K562 (cell line): ENCODE data around the gene YARS1. TPM values are rescaled to one million over a fixed set of nuclear protein-coding genes. Genes with fewer than 3 reads are reported as not detected.

Source experiments
- CBFA2T3 ChIP-seq: fragments of 450-650 bp; IDR thresholded peaks from 2 replicates; pipeline ENCODE4 v1.6.1; 2017
- CCNT2 ChIP-seq: IDR thresholded peaks from 2 replicates; pipeline ENCODE4 v1.6.1; 2011; ENCODE audit warnings: borderline replicate concordance, low read depth, mild to moderate bottlenecking, moderate library complexity, mixed read lengths, low read length; ENCODE audit not compliant: insufficient read length; ENCODE audit errors: extremely low read depth
- CREM ChIP-seq: IDR thresholded peaks from 2 replicates; pipeline ENCODE4 v1.6.1; 2014; ENCODE audit warnings: antibody characterized with exemption, low read depth
- FOSL1 ChIP-seq: fragments of 200-800 bp; sonication (Bioruptor generic); conservative IDR thresholded peaks from 2 replicates; pipeline ENCODE4 v1.6.1; 2016; ENCODE audit warnings: missing genetic modification characterization, missing compliant biosample characterization
- FOXM1 ChIP-seq, 2 experiments: fragments of 450-650 bp in 1 of 2; sonication (generic) in 1 of 2; formaldehyde crosslinking in 1 of 2; IDR thresholded peaks; 2 replicates each; pipeline versions ENCODE4 v1.6.1 to v1.9.0; 2017 to 2022; ENCODE audit warnings: low read depth in 2 of 2, mild to moderate bottlenecking in 2 of 2, missing genetic modification reagents in 1 of 2, moderate library complexity in 1 of 2
- FOXP1 ChIP-seq: sonication (generic); formaldehyde crosslinking; IDR thresholded peaks from 2 replicates; pipeline ENCODE4 v1.8.0; 2022; ENCODE audit warnings: mild to moderate bottlenecking, missing genetic modification reagents
- GABPA ChIP-seq: fragments of 200-800 bp; sonication (Bioruptor generic); conservative IDR thresholded peaks from 2 replicates; pipeline ENCODE4 v1.6.1; 2016; ENCODE audit warnings: low read depth, missing genetic modification characterization, missing compliant biosample characterization
- GMEB1 ChIP-seq: fragments of 250-450 bp; sonication (Bioruptor Pico); IDR thresholded peaks from 2 replicates; pipeline ENCODE4 v1.4.0; 2020; ENCODE audit warnings: mild to moderate bottlenecking
- HDAC2 ChIP-seq: fragments of 450-650 bp; IDR thresholded peaks from 2 replicates; pipeline ENCODE4 v1.6.1; 2016; ENCODE audit warnings: mild to moderate bottlenecking
- LEF1 ChIP-seq: fragments of 450-650 bp; IDR thresholded peaks from 2 replicates; pipeline ENCODE4 v1.6.1; 2016; ENCODE audit warnings: mild to moderate bottlenecking
- MAFG ChIP-seq: fragments of 450-650 bp; conservative IDR thresholded peaks from 2 replicates; pipeline ENCODE4 v1.6.1; 2016; ENCODE audit warnings: missing genetic modification characterization, missing compliant biosample characterization
- NCOA4 ChIP-seq: fragments of 450-650 bp; IDR thresholded peaks from 2 replicates; pipeline ENCODE4 v1.6.1; 2018; ENCODE audit warnings: mild to moderate bottlenecking; ENCODE audit not compliant: partially characterized antibody
- PPARD ChIP-seq: fragments of 250-450 bp; sonication (Bioruptor Pico); IDR thresholded peaks from 2 replicates; pipeline ENCODE4 v1.8.0; 2022; ENCODE audit warnings: inconsistent platforms, mild to moderate bottlenecking, moderate library complexity
- SP1 ChIP-seq: sonication (generic); formaldehyde crosslinking; IDR thresholded peaks from 2 replicates; pipeline ENCODE4 v1.8.1; 2022; ENCODE audit warnings: mild to moderate bottlenecking, missing genetic modification reagents
- TAF1 ChIP-seq: IDR thresholded peaks from 2 replicates; pipeline ENCODE4 v1.6.1; 2011; ENCODE audit warnings: mild to moderate bottlenecking, low read length, moderate library complexity; ENCODE audit not compliant: insufficient read depth, control insufficient read depth, severe bottlenecking; ENCODE audit errors: extremely low read depth
- ZNF253 ChIP-seq: fragments of 250-450 bp; sonication (Bioruptor Pico); conservative IDR thresholded peaks from 2 replicates; pipeline ENCODE4 v1.6.1; 2021; ENCODE audit warnings: mild to moderate bottlenecking
- ZNF347 ChIP-seq: fragments of 450-650 bp; formaldehyde crosslinking; IDR thresholded peaks from 2 replicates; pipeline ENCODE4 v1.4.0; 2020; ENCODE audit warnings: low read depth, mild to moderate bottlenecking, moderate library complexity
- ZNF408 ChIP-seq: fragments of 250-450 bp; sonication (Bioruptor Pico); IDR thresholded peaks from 2 replicates; pipeline ENCODE4 v1.4.0; 2020; ENCODE audit warnings: low read depth, mild to moderate bottlenecking, moderate library complexity
- ZNF512 ChIP-seq: IDR thresholded peaks from 2 replicates; pipeline ENCODE4 v1.6.1; 2016; ENCODE audit warnings: missing genetic modification characterization, missing compliant biosample characterization
- polyA plus RNA-seq, 8 experiments: library from polyadenylated mRNA; depleted of rRNA in 4 of 8; stranded (reverse) in 5 of 8; unstranded in 3 of 8; fragments of >200 nt; fragmentation: Nextera tagmentation in 2 of 8; fragmentation: Illumina TruSeq in 1 of 8; extraction: Ambion mirVana in 2 of 8; extraction: Trizol in 1 of 8; gene quantifications; 2 replicates each; pipeline versions ENCODE4 v1.2.1 to v1.2.3, GENCODE V29; 2011 to 2014; ENCODE audit warnings: inconsistent platforms in 1 of 8, missing spikeins in 1 of 8
- total RNA-seq, 7 experiments: library from RNA; depleted of rRNA in 6 of 7; stranded (reverse); fragments of >200 nt in 6 of 7; fragmentation: Illumina TruSeq in 2 of 7; extraction: Trizol in 2 of 7; gene quantifications; 2 replicates each; pipeline versions ENCODE4 v1.2.1 to v1.2.3, GENCODE V29; 2011 to 2021; ENCODE audit warnings: low replicate concordance in 1 of 7
- TF ChIP-seq, protein P1 (sequence below): fragments of 250-450 bp; sonication (Bioruptor Pico); IDR thresholded peaks from 2 replicates; pipeline ENCODE4 v1.4.0; 2020

YARS1 gene
- total and polyA plus RNA-seq, 9 of the 15 experiments (the other 6 are each of a cell fraction or from before 2014, with no cell fraction given) = 66.2 to 336 (median 201) TPM

DNA sequence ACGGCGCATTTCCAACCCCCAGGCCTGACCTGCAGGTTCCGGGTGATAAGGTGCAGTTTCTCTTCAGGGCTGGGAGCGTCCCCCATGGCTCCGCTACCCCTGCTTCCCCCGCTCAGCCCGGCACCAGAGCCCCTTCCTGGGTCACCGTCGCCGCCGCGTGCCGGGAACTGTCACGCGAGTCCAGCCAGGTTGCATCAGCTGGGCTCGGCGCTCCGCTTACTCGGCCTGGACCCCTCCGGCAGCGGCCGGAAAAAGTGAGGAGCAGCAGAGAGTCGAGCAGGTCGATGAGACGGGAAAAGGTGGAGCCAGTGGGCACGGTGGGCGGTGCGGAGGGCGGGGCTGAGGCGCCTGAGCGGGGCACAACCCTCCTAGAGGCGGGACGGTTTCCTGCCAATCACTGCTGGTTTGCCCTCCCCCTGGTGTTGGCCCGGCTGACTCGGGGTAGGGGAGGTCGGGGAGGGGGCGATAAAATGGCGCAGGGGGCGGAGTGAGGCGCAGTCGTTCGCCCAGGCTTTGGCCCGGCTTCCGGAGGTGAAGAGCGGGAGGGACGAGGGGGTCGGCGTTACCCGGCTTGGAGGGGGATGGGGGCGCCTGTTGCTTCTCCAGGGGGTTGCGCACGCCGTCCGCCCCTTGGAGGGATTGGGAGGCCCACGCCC lies at the start of gene YARS1, which contains the start of gene S100PBP (continued):
- TF ChIP-seq CREM = peak; percentile 90
- TF ChIP-seq HDAC2 = peak; percentile 85
- TF ChIP-seq TAF1 = peak; percentile 93
- TF ChIP-seq FOSL1 (tag) = peak; percentile 75
- no peak for TF ChIP-seq ZNF408 (CRISPR knock-in tag)
- no peak for TF ChIP-seq ZNF512 (tag)
- TF ChIP-seq CBFA2T3 = peak; percentile 58
- TF ChIP-seq LEF1 = peak; percentile 95
- peak; percentile 88 for TF ChIP-seq GABPA (tag)
- TF ChIP-seq GMEB1 (CRISPR knock-in tag) = peak; percentile 71
- TF ChIP-seq SP1 (CRISPR knock-in tag) = peak; percentile 99
- peak; percentile 80; the same call in 1 of the 2 replicates for TF ChIP-seq FOXP1
- TF ChIP-seq ZNF347 = no peak
- no peak for TF ChIP-seq PPARD (CRISPR knock-in tag)
- TF ChIP-seq NCOA4 = peak; percentile 98
- TF ChIP-seq FOXM1 (IDR thresholded peaks at IDR 0.05; ENCODE audit: low read depth) = peak; percentile 94
- 0 out of 2 replicates have a peak, but pooled peaks have one; percentile 98 for TF ChIP-seq FOXM1 (CRISPR knock-in tag; IDR thresholded peaks at IDR 0.05; ENCODE audit: low read depth)
- TF ChIP-seq ZNF253 (CRISPR knock-in tag) = no peak
- TF ChIP-seq CCNT2 = peak; percentile 94
- TF ChIP-seq MAFG (tag) = no peak
- TF ChIP-seq, protein P1, sequence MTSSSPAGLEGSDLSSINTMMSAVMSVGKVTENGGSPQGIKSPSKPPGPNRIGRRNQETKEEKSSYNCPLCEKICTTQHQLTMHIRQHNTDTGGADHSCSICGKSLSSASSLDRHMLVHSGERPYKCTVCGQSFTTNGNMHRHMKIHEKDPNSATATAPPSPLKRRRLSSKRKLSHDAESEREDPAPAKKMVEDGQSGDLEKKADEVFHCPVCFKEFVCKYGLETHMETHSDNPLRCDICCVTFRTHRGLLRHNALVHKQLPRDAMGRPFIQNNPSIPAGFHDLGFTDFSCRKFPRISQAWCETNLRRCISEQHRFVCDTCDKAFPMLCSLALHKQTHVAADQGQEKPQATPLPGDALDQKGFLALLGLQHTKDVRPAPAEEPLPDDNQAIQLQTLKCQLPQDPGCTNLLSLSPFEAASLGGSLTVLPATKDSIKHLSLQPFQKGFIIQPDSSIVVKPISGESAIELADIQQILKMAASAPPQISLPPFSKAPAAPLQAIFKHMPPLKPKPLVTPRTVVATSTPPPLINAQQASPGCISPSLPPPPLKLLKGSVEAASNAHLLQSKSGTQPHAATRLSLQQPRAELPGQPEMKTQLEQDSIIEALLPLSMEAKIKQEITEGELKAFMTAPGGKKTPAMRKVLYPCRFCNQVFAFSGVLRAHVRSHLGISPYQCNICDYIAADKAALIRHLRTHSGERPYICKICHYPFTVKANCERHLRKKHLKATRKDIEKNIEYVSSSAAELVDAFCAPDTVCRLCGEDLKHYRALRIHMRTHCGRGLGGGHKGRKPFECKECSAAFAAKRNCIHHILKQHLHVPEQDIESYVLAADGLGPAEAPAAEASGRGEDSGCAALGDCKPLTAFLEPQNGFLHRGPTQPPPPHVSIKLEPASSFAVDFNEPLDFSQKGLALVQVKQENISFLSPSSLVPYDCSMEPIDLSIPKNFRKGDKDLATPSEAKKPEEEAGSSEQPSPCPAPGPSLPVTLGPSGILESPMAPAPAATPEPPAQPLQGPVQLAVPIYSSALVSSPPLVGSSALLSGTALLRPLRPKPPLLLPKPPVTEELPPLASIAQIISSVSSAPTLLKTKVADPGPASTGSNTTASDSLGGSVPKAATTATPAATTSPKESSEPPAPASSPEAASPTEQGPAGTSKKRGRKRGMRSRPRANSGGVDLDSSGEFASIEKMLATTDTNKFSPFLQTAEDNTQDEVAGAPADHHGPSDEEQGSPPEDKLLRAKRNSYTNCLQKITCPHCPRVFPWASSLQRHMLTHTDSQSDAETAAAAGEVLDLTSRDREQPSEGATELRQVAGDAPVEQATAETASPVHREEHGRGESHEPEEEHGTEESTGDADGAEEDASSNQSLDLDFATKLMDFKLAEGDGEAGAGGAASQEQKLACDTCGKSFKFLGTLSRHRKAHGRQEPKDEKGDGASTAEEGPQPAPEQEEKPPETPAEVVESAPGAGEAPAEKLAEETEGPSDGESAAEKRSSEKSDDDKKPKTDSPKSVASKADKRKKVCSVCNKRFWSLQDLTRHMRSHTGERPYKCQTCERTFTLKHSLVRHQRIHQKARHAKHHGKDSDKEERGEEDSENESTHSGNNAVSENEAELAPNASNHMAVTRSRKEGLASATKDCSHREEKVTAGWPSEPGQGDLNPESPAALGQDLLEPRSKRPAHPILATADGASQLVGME (CRISPR knock-in tag) = peak; percentile 71; the same call in 1 of the 2 replicates
